SJCRH30 (cell line): ENCODE results near the gene ANGEL1. TPM values are rescaled to one million over a fixed set of nuclear protein-coding genes. Genes with fewer than 3 reads are reported as not detected.

Experiments used
- DNase-seq, 2 experiments: peaks; one replicate each; pipeline ENCODE4 v3.0.0-alpha.2; 2015 to 2020
- H3K27ac ChIP-seq: fragments of 250-450 bp; sonication (Bioruptor Pico); 2 replicates; pipeline ENCODE4 v1.5.1; 2020; ENCODE audit warnings: mild to moderate bottlenecking, moderate library complexity
- H3K27me3 ChIP-seq: fragments of 250-450 bp; sonication (Bioruptor Pico); 2 replicates; pipeline ENCODE4 v1.5.1; 2020; ENCODE audit warnings: mild to moderate bottlenecking, moderate library complexity
- H3K36me3 ChIP-seq: fragments of 250-450 bp; sonication (Bioruptor Pico); 2 replicates; pipeline ENCODE4 v1.5.1; 2020; ENCODE audit warnings: mild to moderate bottlenecking, moderate library complexity
- H3K4me1 ChIP-seq: fragments of 250-450 bp; sonication (Bioruptor Pico); 2 replicates; pipeline ENCODE4 v1.5.1; 2020; ENCODE audit warnings: mild to moderate bottlenecking, moderate library complexity
- H3K4me3 ChIP-seq: fragments of 250-450 bp; sonication (Bioruptor Pico); 2 replicates; pipeline ENCODE4 v1.5.1; 2020; ENCODE audit warnings: mild to moderate bottlenecking, moderate library complexity
- H3K9me3 ChIP-seq: fragments of 250-450 bp; sonication (Bioruptor Pico); replicated peaks from 2 replicates; pipeline ENCODE4 v1.5.1; 2020; ENCODE audit warnings: mild to moderate bottlenecking, moderate library complexity
- total RNA-seq: library from RNA; depleted of rRNA; stranded (reverse); fragments of >200 nt; shearing (Covaris generic); gene quantifications from 2 replicates; pipeline ENCODE4 v1.2.3, GENCODE V29; 2014

Gene ANGEL1
- total RNA-seq, 1 experiment from 2014 or later = 18.3 TPM

GRCh38 chr14:76806446-76806845 is 6.2 kb downstream of the ANGEL1 start:
- H3K27me3 ChIP-seq = no peaks in the 10 kb centered on the region
- no peaks in the 10 kb centered on the region for H3K9me3 ChIP-seq
- no peak for DNase-seq
- H3K4me3 ChIP-seq = no peak overlapping the region
- H3K36me3 ChIP-seq = peaks cover 20% of the 10 kb centered on the region
- no peak overlapping the region for H3K27ac ChIP-seq
- H3K4me1 ChIP-seq = peaks cover 3% of the 10 kb centered on the region; the same call in 1 of the 2 replicates

GRCh38 chr14:76793956-76794355 is 18.7 kb downstream of the ANGEL1 start:
- H3K36me3 ChIP-seq = peaks cover 27% of the 10 kb centered on the region
- no peaks in the 10 kb centered on the region for H3K27me3 ChIP-seq
- no peak overlapping the region for H3K4me3 ChIP-seq
- 0 out of 2 replicates have a peak, but pooled peaks cover 2% of the 10 kb centered on the region for H3K4me1 ChIP-seq
- H3K27ac ChIP-seq = no peak overlapping the region
- DNase-seq = no peak
- no peaks in the 10 kb centered on the region for H3K9me3 ChIP-seq

DNA sequence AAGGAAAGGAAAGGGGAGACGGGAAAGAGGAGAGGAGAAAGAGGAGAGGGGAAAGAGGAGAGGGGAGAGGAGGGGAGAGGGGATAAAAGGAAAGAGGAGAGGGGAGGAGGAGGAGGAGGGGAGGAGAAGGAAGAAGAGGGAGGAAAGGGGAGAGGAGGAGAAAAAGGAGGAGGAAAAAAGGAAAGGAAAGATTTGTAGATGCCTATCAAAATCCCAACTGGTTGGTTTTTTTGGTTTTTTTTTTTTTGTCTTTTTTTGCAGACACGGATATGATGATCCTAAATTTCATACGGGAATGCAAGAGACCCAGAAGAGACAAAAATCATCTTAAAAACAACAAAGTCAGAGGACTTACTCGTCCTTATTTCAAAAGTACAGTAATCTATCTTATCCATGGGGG is 19.4 kb downstream of the ANGEL1 start:
- DNase-seq = no peak
- Histone ChIP-seq H3K4me1 (0 out of 2 replicates have a peak, but pooled peaks cover 2% of the 10 kb centered on the region), H3K27ac (no peak overlapping the region), H3K27me3 (no peaks in the 10 kb centered on the region), H3K36me3 (peaks cover 27% of the 10 kb centered on the region), H3K4me3 (no peak overlapping the region), H3K9me3 (no peaks in the 10 kb centered on the region)

DNA sequence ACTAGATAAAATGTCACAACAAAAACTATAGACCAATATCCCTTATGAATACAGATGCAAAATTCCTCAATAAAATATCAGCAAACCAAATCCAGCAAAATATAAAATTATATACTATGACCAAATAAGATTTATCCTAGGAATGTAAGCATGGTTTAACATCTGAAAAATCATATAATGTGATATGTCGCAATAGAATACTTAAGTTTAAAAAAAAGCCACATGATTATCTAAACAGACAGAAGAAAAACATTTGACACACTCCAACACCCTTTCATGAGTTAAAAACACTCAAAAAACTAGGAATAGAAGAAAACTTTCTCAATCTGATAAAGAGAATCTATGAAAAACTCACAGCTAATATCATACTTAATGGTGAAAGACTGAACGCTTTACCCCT is 20.3 kb downstream of the ANGEL1 start:
- Histone ChIP-seq H3K36me3 (peaks cover 27% of the 10 kb centered on the region), H3K9me3 (no peaks in the 10 kb centered on the region), H3K27ac (no peak overlapping the region), H3K27me3 (no peaks in the 10 kb centered on the region), H3K4me3 (no peak overlapping the region), H3K4me1 (0 out of 2 replicates have a peak, but pooled peaks cover 2% of the 10 kb centered on the region)
- DNase-seq = no peak

DNA sequence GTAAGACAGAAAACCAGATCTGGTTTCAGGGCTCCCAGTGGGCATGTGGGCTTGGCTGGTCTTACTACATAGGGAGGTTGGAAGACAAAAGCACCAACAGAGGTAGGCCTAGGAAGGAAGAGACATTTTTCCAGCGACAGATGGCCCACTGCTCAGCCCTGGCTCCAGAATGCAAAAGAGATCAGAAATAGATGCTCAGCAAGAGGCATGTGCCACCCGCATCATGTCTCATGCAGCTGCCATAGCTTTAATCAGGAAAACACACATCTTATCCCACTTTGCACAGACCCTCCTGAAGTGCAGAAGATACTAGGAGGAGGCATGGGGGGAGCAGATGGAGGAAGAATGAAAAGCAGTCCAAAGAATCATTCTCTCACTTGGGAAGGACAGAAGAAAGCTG is 26.1 kb downstream of the ANGEL1 start:
- Histone ChIP-seq H3K36me3 (peaks cover 14% of the 10 kb centered on the region), H3K27me3 (no peaks in the 10 kb centered on the region), H3K9me3 (no peaks in the 10 kb centered on the region), H3K27ac (no peak overlapping the region), H3K4me3 (no peak overlapping the region), H3K4me1 (no peaks in the 10 kb centered on the region)
- no peak for DNase-seq

GRCh38 chr14:76784881-76785280 is 27.8 kb downstream of the ANGEL1 start:
- no peak overlapping the region for H3K27ac ChIP-seq
- no peaks in the 10 kb centered on the region for H3K27me3 ChIP-seq
- H3K9me3 ChIP-seq = no peaks in the 10 kb centered on the region
- H3K4me3 ChIP-seq = no peak overlapping the region
- H3K4me1 ChIP-seq = no peaks in the 10 kb centered on the region
- DNase-seq = peak; percentile 83 to 90
- H3K36me3 ChIP-seq = peaks cover 1% of the 10 kb centered on the region

- no peak for DNase-seq
- Histone ChIP-seq H3K27me3 (no peaks in the 10 kb centered on the region), H3K36me3 (no peaks in the 10 kb centered on the region; the same call in 1 of the 2 replicates)
Observed at GRCh38 chr14:76784266-76784874, 28.3 kb downstream of the ANGEL1 start.

DNA sequence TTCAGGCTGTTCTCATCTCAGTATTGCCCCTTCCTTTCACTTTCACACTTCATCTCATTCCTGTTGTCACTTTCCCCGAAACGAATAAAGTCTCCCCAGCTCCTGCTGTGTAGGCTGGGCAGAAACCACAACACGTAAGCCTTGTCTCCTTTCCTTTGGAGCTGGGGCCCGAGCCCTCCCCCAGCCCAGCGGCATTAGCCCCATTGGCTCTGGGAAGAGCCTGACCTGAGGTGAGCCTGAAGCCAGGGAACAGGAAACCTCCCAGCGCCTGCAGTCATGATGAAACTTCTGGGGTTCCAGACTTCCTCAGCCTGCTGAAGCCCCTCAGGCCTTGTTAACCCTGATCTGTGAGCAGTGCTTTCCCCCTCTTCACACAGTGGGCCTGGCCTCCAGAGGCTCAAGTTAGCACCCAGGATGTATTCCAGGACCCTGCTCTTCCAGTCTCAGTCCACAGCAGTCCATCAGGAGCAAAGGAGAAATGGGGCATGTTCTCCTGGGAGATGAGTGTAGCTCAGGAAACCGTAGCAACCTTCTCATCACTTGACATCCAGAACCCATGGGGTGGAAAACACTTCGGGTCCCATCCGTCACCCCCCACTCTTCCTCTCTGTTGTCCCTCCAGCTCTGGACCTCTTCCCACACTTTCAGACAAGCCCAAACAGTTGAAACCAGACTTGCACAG is 29.7 kb downstream of the ANGEL1 start:
- no peak for DNase-seq

More at GRCh38 chr14:76784266-76784874, 28.3 kb downstream of the ANGEL1 start:
- Histone ChIP-seq H3K4me1 (no peaks in the 10 kb centered on the region), H3K27ac (no peak overlapping the region), H3K9me3 (no peaks in the 10 kb centered on the region), H3K4me3 (no peak overlapping the region)

DNA sequence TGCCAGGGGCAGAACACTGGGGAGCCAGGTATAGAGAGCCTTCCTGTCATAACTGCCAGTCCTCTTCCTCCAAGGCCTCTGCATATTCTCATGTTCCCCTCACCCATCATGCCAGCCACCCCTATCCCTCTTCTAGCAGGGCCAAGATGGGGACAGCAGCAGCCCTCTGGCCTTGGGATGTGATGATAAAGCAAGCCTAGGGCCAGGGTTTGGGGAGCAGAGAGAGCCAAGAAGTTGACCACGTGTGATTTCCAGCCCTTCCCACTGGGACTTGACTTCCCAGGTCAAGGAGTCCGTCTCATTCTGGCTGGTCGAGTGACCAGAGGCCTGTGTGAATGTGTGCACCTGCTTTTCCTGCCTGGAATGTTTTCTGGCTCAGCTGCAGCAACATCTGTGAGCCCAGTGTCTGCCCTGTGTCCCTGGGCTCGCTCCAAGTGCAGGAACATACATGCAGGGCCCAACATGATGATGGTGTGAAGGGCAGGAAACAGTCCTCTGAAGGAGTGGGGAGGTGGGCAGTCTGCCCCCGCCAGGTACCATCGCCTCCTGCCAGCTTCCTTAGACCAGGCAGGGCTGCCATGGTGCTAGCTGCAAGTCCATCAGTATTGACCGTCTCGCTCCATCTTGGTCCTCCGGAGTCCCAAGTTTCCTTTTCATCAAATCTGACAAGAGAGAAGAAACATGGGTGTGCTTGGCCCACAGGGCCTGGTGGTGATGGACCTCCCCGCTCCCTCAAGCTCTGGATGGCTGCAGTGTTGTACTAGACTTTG is 30.4 kb downstream of the ANGEL1 start:
- Histone ChIP-seq H3K27me3 (no peaks in the 10 kb centered on the region), H3K27ac (no peak overlapping the region), H3K9me3 (no peaks in the 10 kb centered on the region), H3K4me3 (no peak overlapping the region), H3K36me3 (no peaks in the 10 kb centered on the region; the same call in 1 of the 2 replicates), H3K4me1 (no peaks in the 10 kb centered on the region)
- no peak for DNase-seq

More for the DNA sequence above, 29.7 kb downstream of the ANGEL1 start:
- Histone ChIP-seq H3K36me3 (no peaks in the 10 kb centered on the region; the same call in 1 of the 2 replicates), H3K4me1 (no peaks in the 10 kb centered on the region), H3K27ac (no peak overlapping the region), H3K9me3 (no peaks in the 10 kb centered on the region), H3K27me3 (no peaks in the 10 kb centered on the region), H3K4me3 (no peak overlapping the region)

- no peaks in the 10 kb centered on the region; the same call in 1 of the 2 replicates for H3K36me3 ChIP-seq
- H3K4me1 ChIP-seq = no peaks in the 10 kb centered on the region
- H3K9me3 ChIP-seq = no peaks in the 10 kb centered on the region
- no peak overlapping the region for H3K4me3 ChIP-seq
- H3K27ac ChIP-seq = no peak overlapping the region
- no peaks in the 10 kb centered on the region for H3K27me3 ChIP-seq
- no peak for DNase-seq
Observed at GRCh38 chr14:76781648-76782051, 31.0 kb downstream of the ANGEL1 start.

DNA sequence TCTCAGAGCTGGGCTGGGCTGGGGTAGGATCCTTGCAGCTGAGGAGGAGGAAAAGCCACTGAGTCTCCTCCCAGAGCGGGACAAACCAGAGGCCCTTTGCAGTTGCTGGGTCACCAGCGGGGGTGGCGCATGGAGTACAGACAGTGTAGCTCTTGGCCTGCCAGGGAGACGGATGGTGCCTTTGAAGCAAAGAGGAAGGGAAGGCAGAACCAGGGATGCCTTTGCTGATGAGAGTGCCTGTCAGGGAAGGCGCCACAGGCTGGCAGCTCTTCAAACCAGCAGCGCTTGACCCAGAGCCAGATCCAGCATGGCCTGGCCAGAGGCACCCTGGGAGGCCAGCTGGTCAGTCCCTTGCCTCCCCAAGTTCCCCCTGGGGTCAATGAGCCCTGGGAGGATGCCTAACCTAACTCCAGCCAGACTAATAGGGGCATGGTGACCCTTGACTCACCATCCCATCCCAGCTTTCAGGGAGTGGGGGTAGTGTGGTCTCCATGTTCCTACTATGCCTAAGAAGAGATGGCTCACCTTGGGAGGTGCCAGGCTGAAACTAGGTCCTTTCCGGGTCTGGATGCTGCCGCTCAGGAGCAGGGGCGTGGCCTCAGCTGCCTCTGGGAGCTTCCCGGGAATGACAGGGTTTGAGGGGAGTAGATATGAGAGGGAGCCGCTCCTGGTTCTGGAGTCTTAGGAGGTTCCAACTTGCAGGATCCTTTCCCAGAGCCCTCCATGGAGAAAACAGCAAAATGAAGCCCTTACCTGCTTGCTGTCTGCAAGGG is 31.6 kb downstream of the ANGEL1 start:
- Histone ChIP-seq H3K4me3 (no peak overlapping the region), H3K4me1 (no peaks in the 10 kb centered on the region), H3K9me3 (no peaks in the 10 kb centered on the region), H3K27ac (no peak overlapping the region), H3K27me3 (no peaks in the 10 kb centered on the region), H3K36me3 (no peaks in the 10 kb centered on the region; the same call in 1 of the 2 replicates)
- DNase-seq = no peak

- H3K27ac ChIP-seq = no peak overlapping the region
- no peak overlapping the region for H3K4me3 ChIP-seq
- H3K36me3 ChIP-seq = no peaks in the 10 kb centered on the region; the same call in 1 of the 2 replicates
- DNase-seq = no peak
- H3K4me1 ChIP-seq = no peaks in the 10 kb centered on the region
- H3K27me3 ChIP-seq = no peaks in the 10 kb centered on the region
- H3K9me3 ChIP-seq = no peaks in the 10 kb centered on the region
Observed at GRCh38 chr14:76780360-76780759, 32.3 kb downstream of the ANGEL1 start.

- DNase-seq = no peak
Observed at GRCh38 chr14:76780058-76780345, 32.7 kb downstream of the ANGEL1 start.

DNA sequence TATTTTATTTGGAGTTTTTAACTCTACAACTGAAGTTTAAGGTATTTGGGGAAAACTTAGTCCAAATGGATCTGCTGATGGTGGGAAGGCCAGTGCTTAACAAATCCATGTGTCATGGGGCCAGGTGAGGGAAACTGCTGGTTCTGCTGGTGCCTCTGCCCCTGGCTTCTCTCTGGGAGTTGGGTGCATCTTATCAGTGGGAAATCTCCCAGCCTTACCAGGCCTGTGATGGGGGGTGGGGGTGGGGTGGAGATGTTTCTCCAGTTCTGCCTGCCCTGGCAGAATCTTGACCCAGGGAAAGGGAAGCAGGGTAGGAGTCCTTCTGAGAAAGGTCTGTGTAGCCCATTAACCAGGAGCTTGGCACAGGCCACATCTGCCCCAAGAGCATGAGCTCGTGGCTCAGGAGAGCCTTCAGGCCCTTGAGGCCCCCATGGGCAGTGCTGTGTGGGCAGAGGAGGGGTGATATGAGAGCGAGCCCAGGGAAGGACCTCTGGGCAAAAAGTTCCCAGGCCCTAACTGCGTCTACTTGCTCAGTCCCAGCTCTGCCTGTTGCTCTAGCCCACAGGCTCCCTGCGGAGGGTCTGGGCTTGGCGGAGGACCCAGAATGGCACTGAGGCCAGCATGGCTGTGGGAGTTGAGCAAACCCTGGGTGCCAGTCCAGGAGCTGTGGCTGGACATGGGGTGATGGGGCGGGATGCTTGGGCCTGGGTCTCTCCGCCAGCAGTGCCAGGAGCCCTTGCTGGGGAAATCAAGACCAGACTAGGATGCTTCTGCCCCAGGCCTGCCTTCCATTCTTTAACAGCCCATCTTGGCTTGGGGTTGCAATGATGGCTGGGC is 33.2 kb downstream of the ANGEL1 start:
- Histone ChIP-seq H3K27ac (no peak overlapping the region), H3K4me3 (no peak overlapping the region), H3K27me3 (no peaks in the 10 kb centered on the region), H3K36me3 (no peaks in the 10 kb centered on the region; the same call in 1 of the 2 replicates), H3K9me3 (no peaks in the 10 kb centered on the region), H3K4me1 (no peaks in the 10 kb centered on the region)
- no peak for DNase-seq

More at GRCh38 chr14:76780058-76780345, 32.7 kb downstream of the ANGEL1 start:
- H3K36me3 ChIP-seq = no peaks in the 10 kb centered on the region; the same call in 1 of the 2 replicates
- no peak overlapping the region for H3K4me3 ChIP-seq
- H3K9me3 ChIP-seq = no peaks in the 10 kb centered on the region
- H3K4me1 ChIP-seq = no peaks in the 10 kb centered on the region
- H3K27ac ChIP-seq = no peak overlapping the region
- H3K27me3 ChIP-seq = no peaks in the 10 kb centered on the region
